MM.1S (cell line): ENCODE results near the gene SPO11.

ENCODE experiments used
- DNase-seq: peaks from one replicate; pipeline ENCODE4 v3.0.0-alpha.2; 2015
- H2AFZ ChIP-seq: fragments of 300-600 bp; sonication (generic); 2 replicates; pipeline ENCODE4 v1.6.0; 2016; ENCODE audit warnings: antibody characterized with exemption, low read length
- H3F3A ChIP-seq: fragments of 300-600 bp; sonication (generic); 2 replicates; pipeline ENCODE4 v1.6.1; 2016; ENCODE audit warnings: mild to moderate bottlenecking, antibody characterized with exemption, low read length, moderate library complexity, mixed read lengths; ENCODE audit not compliant: insufficient read depth
- H3K27ac ChIP-seq: fragments of 300-600 bp; sonication (generic); 2 replicates; pipeline ENCODE4 v1.5.1; 2016; ENCODE audit warnings: mild to moderate bottlenecking, low read length
- H3K27me3 ChIP-seq: fragments of 300-600 bp; sonication (generic); replicated peaks from 2 replicates; pipeline ENCODE4 v1.6.0; 2016; ENCODE audit warnings: low read length; ENCODE audit not compliant: insufficient read depth
- H3K36me3 ChIP-seq: fragments of 300-600 bp; sonication (generic); replicated peaks from 2 replicates; pipeline ENCODE4 v1.6.1; 2016; ENCODE audit warnings: mild to moderate bottlenecking, low read length, mixed read lengths; ENCODE audit not compliant: insufficient read depth
- H3K4me1 ChIP-seq: fragments of 300-600 bp; sonication (generic); 2 replicates; pipeline ENCODE4 v1.6.1; 2016; ENCODE audit warnings: low read length, mixed read lengths
- H3K4me2 ChIP-seq: fragments of 300-600 bp; sonication (generic); 2 replicates; pipeline ENCODE4 v1.6.0; 2016; ENCODE audit warnings: low read depth, low read length
- H3K4me3 ChIP-seq: fragments of 300-600 bp; sonication (generic); 2 replicates; pipeline ENCODE4 v1.5.1; 2016; ENCODE audit warnings: low read length, mixed read lengths
- H3K79me2 ChIP-seq: fragments of 300-600 bp; sonication (generic); 2 replicates; pipeline ENCODE4 v1.6.1; 2016; ENCODE audit warnings: mixed run types, low read length, mixed read lengths
- H3K9ac ChIP-seq: fragments of 300-600 bp; sonication (generic); 2 replicates; pipeline ENCODE4 v1.6.1; 2016; ENCODE audit warnings: low read length, mixed read lengths
- H3K9me2 ChIP-seq: fragments of 300-600 bp; sonication (generic); replicated peaks from 2 replicates; pipeline ENCODE4 v1.6.1; 2016; ENCODE audit warnings: mild to moderate bottlenecking, low read length, mixed read lengths; ENCODE audit not compliant: insufficient read depth
- H3K9me3 ChIP-seq: fragments of 300-600 bp; sonication (generic); replicated peaks from 2 replicates; pipeline ENCODE4 v1.6.1; 2016; ENCODE audit warnings: mild to moderate bottlenecking, low read length, mixed read lengths; ENCODE audit not compliant: insufficient read depth
- H4K20me1 ChIP-seq: fragments of 300-600 bp; sonication (generic); 2 replicates; pipeline ENCODE4 v1.6.1; 2016; ENCODE audit warnings: mild to moderate bottlenecking, low read length, moderate library complexity, mixed read lengths; ENCODE audit not compliant: insufficient read depth
- EZH2 ChIP-seq: fragments of 300-600 bp; sonication (generic); optimal IDR thresholded peaks from 2 replicates; pipeline ENCODE3; 2017; ENCODE audit warnings: low read depth, mild to moderate bottlenecking, antibody characterized with exemption, low read length, mixed read lengths
- EZH2phosphoT487 ChIP-seq: fragments of 300-600 bp; sonication (generic); IDR thresholded peaks from 2 replicates; pipeline ENCODE4 v1.6.1; 2018; ENCODE audit warnings: antibody characterized with exemption, low read length
- TF ChIP-seq, protein P1 (sequence below): fragments of 300-600 bp; sonication (generic); IDR thresholded peaks from 2 replicates; pipeline ENCODE4 v1.5.1; 2016; ENCODE audit warnings: antibody characterized with exemption, low read length, mixed read lengths

SPO11 gene

DNA sequence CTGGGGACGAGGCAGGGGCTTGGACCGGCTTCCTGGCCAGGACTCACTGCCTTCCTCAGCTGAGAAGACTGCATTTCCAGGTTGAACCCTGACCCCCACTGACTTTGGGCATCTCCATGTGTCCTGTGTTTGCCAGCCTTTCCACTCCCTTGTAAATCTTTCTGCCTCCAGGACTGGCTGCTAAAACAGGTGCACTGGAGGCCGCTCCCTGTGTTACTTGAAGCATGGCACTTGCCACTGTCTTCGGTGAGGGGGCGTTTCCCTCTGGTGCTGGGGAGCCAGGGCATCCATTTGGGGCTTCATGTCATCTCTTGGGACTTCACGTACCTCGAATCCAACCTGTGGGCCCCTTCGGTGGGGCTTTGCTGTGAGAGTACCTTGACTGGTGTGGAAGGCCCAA is 54.9 kb downstream of the SPO11 start:
- Histone ChIP-seq H3K4me3 (peak overlapping the region; percentile 7; the same call in 1 of the 2 replicates), H3K9ac (peak overlapping the region; percentile 49), H3F3A (peaks cover 40% of the 10 kb centered on the region), H2AFZ (no peak overlapping the region), H3K36me3 (no peaks in the 10 kb centered on the region), H3K9me2 (no peaks in the 10 kb centered on the region), H4K20me1 (no peaks in the 10 kb centered on the region), H3K27ac (peak overlapping the region; percentile 80), H3K4me2 (peak overlapping the region; percentile 52), H3K79me2 (peaks cover 25% of the 10 kb centered on the region), H3K27me3 (no peaks in the 10 kb centered on the region), H3K4me1 (peaks cover 35% of the 10 kb centered on the region), H3K9me3 (no peaks in the 10 kb centered on the region)
- no peak for DNase-seq
- TF ChIP-seq, protein P1, sequence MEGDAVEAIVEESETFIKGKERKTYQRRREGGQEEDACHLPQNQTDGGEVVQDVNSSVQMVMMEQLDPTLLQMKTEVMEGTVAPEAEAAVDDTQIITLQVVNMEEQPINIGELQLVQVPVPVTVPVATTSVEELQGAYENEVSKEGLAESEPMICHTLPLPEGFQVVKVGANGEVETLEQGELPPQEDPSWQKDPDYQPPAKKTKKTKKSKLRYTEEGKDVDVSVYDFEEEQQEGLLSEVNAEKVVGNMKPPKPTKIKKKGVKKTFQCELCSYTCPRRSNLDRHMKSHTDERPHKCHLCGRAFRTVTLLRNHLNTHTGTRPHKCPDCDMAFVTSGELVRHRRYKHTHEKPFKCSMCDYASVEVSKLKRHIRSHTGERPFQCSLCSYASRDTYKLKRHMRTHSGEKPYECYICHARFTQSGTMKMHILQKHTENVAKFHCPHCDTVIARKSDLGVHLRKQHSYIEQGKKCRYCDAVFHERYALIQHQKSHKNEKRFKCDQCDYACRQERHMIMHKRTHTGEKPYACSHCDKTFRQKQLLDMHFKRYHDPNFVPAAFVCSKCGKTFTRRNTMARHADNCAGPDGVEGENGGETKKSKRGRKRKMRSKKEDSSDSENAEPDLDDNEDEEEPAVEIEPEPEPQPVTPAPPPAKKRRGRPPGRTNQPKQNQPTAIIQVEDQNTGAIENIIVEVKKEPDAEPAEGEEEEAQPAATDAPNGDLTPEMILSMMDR, result no peak
- TF ChIP-seq EZH2, result no peak
- TF ChIP-seq EZH2phosphoT487, result no peak

DNA sequence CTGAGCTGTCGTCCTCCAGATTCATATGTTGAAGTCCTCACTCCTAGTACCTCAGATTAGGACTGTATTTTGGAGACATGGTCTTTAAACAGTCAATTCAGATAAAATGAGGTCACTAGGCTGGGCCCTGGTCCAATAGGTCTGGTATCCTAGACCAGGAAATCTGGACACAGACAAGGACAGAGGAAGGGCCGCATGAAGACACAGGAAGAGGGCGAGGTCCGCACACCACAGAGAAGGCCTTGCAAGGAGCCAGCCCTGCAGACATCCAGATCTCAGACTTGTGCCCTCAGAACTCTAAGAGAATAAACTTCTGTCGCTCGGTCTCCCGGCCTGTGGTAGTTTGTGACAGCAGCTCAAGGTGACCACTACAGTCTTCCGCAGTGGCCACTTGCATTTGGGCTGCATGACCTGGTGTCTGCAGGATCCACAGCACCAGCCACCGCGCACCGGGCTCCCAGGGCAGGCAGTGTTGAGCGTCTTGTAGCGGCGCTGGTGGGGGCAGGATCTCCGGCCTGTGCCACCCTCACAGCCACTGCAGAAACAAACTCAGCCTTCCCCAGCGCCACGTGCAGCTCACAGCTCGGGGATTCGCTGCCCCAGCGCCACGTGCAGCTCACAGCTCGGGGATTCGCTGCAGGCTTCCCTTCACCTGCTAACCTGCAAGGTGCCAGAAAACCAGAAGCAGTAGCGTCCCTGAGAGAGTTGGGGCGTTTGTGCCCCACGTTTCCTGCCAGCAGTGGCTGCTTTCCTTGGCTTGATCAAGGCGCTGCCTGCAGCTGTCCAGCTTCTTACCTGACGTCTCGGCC is 55.6 kb downstream of the SPO11 start:
- no peak overlapping the region for H3K9ac ChIP-seq
- no peaks in the 10 kb centered on the region for H3K9me2 ChIP-seq
- H3K4me1 ChIP-seq, result peaks cover 42% of the 10 kb centered on the region
- H3K4me3 ChIP-seq, result no peak overlapping the region
- DNase-seq, result no peak
- H3K36me3 ChIP-seq, result no peaks in the 10 kb centered on the region
- no peaks in the 10 kb centered on the region for H4K20me1 ChIP-seq
- no peaks in the 10 kb centered on the region for H3K9me3 ChIP-seq
- H2AFZ ChIP-seq, result no peak overlapping the region
- peaks cover 37% of the 10 kb centered on the region for H3F3A ChIP-seq
- H3K4me2 ChIP-seq, result peak overlapping the region; percentile 52
- H3K79me2 ChIP-seq, result peaks cover 31% of the 10 kb centered on the region
- H3K27me3 ChIP-seq, result no peaks in the 10 kb centered on the region
- TF ChIP-seq EZH2 (no peak), EZH2phosphoT487 (no peak)
- TF ChIP-seq, protein P1, result no peak
- H3K27ac ChIP-seq, result peak overlapping the region; percentile 80; the same call in 1 of the 2 replicates

DNA sequence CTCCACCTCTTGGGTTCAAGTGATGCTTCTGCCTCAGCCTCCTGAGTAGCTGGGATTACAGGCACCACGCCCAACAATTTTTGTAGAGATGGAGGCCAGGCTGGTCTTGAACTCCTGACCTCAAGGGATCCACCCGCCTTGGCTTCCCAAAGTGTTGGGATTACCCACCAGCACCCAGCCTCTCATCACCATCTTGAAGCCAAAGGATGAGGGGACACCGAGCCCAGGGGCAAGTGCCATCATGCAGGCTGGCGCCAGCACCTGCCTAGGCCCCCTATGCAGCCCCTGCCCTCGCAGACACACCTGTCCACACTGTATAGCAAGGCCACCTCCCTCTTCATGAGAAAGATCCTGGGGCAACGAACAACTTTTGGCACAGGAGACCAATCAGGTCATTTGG is 56.3 kb downstream of the SPO11 start:
- DNase-seq, result no peak
- Histone ChIP-seq H4K20me1 (no peaks in the 10 kb centered on the region), H3K4me3 (no peak overlapping the region), H3K4me1 (peaks cover 48% of the 10 kb centered on the region), H2AFZ (no peak overlapping the region), H3K9me3 (no peaks in the 10 kb centered on the region), H3K27ac (no peak overlapping the region), H3F3A (peaks cover 41% of the 10 kb centered on the region), H3K79me2 (peaks cover 39% of the 10 kb centered on the region), H3K9me2 (no peaks in the 10 kb centered on the region), H3K27me3 (no peaks in the 10 kb centered on the region), H3K4me2 (no peak overlapping the region), H3K36me3 (no peaks in the 10 kb centered on the region), H3K9ac (no peak overlapping the region)
- TF ChIP-seq, protein P1, result no peak
- TF ChIP-seq EZH2, result no peak
- TF ChIP-seq EZH2phosphoT487, result no peak
